HG03196 (cell line): ENCODE data around the gene NCKAP1.
"Not testable (repeated sequence)": the region's sequence is repeated elsewhere in the genome, so short reads cannot be mapped to it uniquely, and the experiment has no call there.

ENCODE experiments used
- ATAC-seq: cut with Tn5 transposase; IDR thresholded peaks from one replicate; pipeline ENCODE4 v1.9.1; 2021; ENCODE audit not compliant: unreplicated experiment

Gene NCKAP1, protein sequence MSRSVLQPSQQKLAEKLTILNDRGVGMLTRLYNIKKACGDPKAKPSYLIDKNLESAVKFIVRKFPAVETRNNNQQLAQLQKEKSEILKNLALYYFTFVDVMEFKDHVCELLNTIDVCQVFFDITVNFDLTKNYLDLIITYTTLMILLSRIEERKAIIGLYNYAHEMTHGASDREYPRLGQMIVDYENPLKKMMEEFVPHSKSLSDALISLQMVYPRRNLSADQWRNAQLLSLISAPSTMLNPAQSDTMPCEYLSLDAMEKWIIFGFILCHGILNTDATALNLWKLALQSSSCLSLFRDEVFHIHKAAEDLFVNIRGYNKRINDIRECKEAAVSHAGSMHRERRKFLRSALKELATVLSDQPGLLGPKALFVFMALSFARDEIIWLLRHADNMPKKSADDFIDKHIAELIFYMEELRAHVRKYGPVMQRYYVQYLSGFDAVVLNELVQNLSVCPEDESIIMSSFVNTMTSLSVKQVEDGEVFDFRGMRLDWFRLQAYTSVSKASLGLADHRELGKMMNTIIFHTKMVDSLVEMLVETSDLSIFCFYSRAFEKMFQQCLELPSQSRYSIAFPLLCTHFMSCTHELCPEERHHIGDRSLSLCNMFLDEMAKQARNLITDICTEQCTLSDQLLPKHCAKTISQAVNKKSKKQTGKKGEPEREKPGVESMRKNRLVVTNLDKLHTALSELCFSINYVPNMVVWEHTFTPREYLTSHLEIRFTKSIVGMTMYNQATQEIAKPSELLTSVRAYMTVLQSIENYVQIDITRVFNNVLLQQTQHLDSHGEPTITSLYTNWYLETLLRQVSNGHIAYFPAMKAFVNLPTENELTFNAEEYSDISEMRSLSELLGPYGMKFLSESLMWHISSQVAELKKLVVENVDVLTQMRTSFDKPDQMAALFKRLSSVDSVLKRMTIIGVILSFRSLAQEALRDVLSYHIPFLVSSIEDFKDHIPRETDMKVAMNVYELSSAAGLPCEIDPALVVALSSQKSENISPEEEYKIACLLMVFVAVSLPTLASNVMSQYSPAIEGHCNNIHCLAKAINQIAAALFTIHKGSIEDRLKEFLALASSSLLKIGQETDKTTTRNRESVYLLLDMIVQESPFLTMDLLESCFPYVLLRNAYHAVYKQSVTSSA

DNA sequence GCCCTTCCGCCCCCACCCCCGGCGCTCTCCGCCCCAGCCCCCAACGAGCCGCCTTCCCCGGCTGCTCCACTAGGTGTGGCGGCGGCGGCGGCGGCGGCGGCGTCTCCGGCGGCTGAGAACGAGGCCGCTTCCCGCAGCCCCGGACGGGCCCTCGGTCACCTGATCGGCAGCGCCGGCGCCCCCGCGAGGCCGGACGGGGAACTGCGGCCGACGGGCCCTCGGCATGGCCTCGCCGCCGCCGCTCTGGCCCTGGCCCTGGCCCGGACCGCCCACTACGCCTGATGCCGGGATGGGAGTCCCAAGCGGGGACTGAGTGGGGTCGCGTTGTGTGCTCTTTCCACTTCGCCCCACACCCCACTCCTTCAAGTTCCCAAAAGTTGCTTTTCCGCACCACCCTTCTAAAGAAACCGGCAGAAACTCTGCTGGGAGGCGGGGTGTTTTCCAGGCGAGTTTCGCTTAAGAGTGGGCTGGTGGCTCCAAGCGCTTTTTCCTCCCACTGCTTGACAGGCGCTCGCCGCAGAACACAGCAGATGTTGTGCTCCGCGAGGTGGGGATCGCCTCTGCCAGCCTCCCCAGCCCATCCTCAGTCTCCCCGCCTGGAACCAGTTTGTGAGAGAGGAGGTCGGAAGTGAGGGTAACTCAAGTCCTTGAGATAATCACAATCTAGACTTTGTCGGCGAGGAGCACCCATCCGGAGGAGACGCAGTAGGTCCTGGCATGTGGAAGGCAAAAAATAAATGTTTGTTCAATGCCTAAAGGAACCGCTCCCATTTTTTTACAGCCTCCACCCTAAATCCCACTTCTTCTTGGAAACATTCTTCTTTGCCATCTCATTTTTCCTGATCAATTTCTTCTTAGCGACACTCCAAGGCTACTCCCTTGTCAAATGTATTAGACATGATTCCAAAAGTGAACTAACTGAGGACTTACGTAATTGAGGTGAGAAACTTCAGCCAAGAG lies at the start of gene NCKAP1:
Gene NCKAP1, minus strand, starts transcription at position 117 of the 960 bp plus-strand sequence. CDS start 358 bp downstream, outside the sequence.
- ATAC-seq: peak; percentile 91

DNA sequence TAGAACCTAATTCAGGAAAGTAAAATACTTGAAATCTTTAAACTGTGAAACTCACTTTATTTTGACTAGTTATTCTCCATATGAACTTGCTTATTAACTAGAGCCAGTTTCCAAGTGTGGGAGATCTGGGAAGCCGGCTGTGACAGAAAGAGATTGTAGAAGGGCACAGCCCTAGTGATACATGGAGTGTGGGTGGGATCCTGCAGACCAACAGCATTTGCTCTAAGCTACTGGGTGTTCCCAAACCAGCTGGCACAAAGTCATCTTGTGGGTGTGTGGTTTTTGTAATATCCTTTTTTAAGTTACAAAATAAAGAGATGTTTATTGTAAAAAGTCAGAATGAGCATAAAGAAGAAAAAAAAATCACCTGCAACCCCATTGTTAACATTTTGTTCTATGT lies 43.7 kb upstream of the NCKAP1 start:
- ATAC-seq: no peak

DNA sequence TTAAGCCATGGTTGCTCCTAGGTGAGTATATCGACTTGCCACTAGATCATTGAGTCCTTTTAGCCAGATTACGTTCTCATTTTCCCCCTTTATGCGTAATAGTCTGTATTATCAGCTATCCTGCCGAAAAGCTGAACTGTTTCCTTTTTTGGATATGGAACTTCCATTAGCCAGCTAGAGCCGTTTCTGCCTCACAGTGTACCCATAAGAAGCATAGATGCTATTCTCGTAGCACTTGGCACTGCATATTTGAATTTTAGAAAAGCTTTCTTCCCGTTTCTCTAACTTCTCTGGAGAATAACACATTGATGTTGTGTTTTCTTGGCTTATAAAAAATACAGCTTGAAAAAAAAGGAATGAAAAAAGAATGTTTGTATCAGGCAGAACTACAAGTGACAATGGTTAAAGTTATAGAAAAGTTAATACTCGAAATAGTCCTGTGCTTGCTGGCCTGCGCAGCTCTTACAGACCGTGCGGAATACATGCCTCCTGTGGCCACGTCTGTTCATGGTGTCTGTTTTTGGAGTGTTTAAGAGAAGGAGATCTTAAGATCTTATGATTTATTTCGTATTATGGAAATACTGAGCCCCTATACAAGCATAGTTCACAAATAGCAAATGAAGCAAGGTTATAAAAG lies 41.0 kb upstream of the NCKAP1 start:
- ATAC-seq: peak; percentile 16

DNA sequence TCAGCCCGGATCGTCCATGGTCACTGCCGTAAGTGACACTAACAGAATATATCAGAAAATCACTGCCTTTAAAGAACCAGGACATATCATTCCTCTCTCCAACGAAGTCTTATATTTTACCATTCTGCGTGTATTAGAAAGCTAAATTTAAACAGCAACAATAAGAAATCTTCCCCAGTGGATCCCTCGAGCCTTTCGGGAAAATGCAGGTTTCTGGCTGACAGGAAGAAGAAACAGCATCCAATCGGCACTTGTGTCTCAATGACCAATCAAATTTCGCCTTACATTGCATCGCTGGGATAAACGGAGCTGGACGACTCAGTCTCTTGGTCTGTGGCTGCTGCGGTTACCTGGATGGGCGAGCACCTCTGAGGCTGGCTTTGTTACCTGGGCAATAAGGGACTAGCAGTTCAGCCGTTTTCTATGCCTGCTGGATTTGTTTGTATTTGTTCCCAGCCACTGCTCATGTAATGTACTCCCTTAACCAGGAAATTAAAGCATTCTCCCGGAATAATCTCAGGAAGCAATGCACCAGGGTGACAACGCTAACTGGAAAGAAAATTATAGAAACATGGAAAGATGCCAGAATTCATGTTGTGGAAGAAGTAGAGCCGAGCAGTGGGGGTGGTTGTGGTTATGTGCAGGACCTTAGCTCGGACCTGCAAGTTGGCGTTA lies 40.3 kb upstream of the NCKAP1 start, which contains the start of gene DUSP19:
Gene DUSP19, plus strand, starts transcription at position 284 of the 675 bp plus-strand sequence. Its CDS starts 187 bp downstream, at position 471.
- peak; percentile 94 for ATAC-seq

DNA sequence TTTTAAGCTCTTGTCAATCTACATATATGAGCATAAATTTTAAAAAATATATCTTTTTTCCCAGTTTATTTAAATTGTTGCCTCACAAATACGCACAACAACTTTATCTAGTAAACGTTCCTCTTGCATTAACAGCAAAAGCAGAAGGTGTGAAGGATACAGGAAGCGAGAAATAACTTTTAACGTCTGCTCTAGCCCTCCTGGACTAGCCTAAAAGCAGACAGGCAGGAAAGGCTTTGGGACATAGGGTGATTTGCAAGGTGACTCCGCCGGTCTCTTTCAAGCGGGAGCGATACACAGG lies 39.9 kb upstream of the NCKAP1 start:
- no peak for ATAC-seq

DNA sequence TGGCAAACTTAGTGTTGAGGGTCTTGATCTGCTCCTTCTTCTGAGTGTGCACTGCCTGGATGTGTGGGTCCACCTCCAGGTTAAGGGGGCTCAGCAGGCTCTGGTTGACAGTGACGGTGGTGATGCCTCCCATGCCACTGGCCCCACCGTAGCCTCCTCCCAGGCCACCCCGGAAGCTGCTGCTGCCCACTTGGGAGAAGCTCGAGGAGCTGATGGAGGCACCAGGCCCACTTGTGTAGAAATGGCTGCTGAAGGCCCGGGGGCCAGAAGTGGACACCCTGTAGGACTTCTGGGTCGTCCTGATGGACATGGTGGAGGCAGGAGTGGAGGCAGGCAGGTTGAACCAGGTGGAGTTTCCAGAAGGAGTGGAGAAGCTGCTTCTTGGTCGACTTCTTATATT lies 33.9 kb upstream of the NCKAP1 start:
- ATAC-seq: no peak

DNA sequence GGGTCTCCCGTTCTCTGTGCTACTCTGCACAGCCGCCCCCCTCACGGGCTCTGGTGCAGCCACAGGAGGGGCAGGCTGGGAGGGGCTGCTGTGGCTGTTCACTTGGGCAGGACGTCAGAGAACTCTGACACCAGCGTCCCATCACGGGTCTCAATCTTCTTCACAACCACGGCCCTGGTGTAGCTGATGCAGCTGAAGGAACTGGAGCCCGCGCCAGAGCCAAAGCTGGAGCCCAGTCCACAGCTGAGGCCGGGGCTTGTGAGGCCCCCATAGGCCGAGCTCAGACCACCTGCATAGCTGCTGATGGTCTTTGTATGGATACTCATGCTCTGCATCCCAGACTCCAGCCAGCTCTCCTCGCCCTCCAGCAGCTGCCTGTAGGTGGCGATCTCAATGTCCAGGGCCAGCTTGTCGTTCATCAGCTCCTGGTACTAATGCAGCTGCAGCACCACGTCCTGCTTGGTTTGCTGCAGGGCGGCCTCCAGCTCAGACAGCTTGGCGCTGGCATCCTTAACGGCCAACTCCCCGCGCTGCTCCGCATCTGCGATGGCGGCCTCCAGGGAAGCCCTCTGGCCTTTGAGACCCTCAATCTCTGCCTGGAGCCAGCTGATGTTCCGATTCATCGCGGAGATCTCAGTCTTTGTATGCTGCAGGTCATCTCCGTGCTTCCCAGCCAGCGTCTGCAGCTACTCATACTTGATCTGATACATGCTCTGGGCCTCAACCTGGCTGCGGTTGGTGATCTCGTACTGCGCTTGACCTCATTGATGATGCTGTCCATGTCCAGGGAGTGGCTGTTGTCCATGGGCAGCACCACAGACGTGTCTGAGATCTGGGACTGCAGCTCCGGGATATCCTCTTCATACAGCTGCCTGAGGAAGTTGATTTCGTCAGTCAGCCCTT lies 32.9 kb upstream of the NCKAP1 start:
- ATAC-seq: no peak

DNA sequence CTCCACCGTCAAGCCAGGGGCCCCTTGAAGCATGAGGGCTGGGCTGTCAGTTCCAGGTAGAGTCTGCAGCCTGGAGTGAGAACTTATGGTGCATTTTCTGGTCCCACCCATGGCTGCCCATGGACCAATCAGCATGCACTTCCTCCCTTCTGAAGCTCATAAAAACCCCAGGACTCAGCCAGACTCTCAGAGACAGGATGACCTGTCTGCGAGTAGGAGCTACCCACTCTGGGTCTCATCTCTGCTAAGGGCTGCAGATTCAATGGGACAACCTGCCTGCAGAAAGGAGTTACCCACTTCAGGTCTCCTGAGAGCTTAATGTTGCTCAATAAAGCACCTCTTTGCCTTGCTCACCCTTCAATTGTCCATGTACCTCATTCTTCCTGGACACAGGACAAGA lies 30.9 kb upstream of the NCKAP1 start:
- no peak for ATAC-seq

DNA sequence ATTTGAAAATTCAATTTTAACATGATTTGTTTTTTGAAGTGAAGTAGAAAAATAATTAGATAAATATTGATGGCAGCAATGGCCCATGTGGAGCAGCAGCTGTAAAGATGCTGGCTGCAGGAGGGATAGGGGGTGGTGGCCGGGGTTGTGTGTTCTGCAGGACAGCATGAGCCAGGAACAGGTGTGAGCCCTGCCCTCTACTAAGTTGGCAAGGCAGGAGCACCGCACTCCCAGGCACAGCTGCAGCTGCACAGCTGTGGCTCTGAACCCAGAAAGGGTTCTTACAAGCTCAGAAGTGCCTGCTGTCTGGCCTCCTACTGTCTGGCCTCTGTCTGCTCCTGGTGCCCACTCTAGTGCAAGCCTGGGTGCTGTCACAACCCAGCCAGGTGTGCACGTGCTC lies 30.3 kb upstream of the NCKAP1 start:
- ATAC-seq: no peak

DNA sequence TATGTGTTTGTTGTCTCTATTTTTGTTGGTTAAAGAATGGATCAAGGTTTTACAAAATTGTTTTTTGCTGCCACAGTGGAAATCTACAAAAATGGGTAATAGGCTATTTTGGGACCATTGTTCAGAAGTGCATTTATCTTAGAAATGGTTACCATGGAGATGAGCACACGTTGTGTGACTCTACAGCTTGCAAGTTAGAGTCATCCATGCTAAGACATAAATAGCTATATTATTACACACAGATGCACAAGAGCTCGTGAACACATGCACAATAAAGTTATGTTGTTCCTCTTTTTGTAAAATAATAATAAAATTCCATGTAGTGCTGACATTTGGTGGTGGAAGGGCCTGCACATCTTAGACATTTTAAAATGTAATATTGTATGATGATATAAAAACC lies 24.8 kb upstream of the NCKAP1 start:
- ATAC-seq: peak; percentile 67

DNA sequence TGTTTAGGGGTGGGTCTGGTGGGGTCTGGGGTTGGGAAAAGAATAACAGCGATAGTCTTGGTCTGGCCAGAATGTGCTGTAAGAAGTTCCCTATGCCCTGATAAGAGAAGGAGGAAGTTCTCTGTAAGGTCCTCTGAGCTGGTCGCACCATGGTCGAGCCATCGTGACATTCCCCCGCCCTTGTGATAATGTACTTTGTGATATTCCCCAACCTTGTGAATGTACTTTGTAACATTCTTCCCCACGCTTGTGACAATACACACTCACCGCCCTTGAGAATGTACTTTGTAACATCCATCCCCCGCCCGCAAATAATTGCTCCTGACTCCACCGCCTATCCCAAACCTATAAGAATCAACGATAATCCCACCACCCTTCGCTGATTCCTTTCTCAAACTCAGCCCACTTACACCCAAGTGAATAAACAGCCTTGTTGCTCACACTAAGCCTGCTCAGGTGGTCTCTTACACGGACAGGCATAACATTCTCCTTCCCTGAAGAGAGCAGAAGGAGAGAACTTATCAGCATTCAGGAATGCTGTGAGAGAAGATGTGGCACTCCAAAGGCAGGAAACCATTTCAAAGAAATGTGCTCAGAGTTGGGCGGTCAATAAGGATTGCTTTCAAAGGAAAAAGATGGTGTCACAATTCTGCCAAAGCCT lies 22.4 kb upstream of the NCKAP1 start:
- no peak for ATAC-seq

DNA sequence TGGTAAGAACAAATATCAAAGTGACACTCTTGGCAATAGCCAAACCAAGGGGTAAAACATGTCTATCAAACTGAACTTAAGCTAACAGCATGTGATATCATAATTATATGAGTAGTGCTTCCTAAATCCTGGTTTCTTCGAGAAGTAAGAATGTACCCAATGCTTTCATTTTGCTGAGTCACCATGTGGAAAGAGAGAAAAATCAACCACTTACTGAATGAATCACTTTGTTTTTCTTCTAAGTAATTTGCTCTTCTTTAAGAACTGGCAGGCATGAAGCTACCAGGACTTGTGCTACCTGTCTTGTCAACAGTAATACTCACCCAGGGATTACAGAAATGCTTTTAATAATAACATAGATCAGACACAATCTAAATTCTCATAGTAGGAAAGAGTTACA lies 21.3 kb upstream of the NCKAP1 start:
- no peak for ATAC-seq

DNA sequence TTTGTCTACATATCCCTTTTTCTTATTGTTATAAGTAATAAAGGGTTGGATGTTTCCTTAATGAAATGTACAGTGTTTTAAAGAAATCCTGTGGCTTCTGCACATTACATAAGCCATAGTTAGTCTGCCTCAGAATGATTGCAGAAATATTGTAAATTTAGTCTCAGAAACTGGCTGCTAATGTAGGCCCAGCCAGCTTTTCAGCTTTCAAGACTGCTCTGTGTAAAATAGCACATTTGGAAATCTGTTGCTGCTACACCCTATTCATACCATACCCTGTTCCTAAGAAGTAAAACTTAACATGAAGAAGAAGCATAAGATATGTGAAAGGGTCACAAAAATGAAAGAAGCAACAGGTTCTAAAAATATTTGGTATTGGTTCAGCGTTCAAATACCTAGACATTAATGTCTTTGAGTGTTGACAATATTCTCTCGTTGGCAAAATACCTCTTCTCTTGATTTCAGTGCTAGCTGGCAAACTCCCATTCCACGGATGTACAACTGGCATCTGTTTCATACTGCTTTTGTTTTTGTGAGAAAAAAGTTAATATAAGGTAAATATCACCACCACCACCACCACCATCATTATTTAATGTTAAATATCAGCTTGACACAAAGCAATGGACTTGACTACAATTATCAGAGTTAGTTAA lies 19.2 kb upstream of the NCKAP1 start:
- ATAC-seq: peak; percentile 37

DNA sequence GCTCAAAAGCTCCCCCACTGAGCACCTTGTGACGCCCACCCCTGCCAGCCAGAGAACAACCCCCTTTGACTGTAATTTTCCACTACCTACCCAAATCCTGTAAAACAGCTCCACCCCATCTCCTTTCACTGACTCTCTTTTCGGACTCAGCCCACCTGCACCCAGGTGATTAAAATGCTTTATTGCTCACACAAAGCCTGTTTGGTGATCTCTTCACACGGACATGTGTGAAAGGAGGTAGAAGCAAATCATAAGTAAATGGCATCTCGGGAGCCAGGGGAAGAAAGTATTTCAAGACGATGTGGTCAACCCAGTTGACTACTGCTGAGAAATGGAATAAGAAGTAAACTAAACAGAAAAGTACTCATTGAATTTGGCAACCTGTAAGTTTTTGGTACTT lies 11.2 kb upstream of the NCKAP1 start:
- ATAC-seq: no peak

DNA sequence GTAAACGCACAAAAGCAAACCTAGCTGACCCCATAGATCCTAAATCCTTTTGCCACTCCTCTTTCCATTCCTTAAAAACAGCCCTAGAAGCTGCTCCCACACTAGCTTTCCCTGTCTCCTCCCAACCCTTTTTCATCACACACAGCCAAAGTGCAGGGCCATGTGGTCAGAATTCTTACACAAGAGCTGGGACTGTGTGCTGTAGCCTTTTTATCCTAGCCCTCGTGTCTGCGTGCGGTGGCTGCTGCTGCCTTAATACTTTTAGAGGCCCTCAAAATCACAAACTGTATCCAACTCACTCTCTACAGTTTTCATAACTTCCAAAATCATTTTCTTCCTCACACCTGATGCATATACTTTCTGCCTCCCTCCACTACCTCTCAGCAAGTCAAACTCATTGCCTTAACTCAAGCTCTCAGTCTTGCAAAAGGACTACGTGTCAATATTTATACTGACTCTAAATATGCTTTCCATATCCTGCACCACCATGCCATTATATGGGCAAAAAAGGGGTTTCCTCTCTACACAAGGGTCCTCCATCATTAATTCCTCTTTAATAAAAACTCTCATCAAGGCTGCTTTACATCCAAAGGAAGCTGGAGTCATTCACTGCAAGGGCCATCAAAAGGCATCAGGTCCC lies 9.3 kb upstream of the NCKAP1 start:
- ATAC-seq: not testable (repeated sequence)

DNA sequence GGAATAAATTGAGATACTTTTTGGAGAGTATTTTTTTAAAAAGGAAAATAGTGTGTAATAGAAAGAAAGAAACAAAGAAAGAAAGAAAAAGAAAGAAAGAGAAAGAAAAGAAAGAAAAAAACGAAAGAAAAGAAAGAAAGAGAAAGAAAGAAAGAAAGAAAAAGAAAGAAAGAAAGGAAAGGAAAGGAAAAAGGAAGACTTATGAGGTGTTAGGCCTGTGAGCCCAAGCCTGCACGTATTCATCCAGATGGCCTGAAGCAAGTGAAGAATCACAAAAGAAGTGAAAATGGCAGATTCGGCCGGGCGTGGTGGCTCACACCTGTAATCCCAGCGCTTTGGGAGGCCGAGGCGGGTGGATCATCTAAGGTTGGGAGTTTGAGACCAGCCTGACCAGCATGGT lies 5.3 kb upstream of the NCKAP1 start:
- ATAC-seq: not testable (repeated sequence)

DNA sequence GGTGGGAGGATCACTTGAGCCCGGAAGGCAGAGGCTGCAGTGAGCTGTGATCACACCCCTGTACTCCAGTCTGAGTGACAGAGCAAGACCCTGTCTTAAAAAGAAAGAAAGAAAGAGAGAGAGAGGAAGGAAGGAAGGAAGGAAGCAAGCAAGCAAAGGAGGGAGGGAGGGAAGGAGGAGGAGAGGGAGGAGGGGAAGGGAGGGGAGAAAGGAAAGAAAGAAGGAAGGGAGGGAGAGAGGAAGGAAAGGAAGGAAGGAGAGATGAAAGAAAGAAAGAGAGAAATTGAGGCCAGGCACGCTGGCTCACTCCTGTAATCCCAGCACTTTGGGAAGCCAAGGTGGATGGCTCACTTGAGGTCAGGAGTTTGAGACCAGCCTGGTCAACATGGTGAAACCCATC lies 2.3 kb upstream of the NCKAP1 start:
- no peak for ATAC-seq
